PC-3 (cell line): Measurements from ENCODE around the gene RSU1. TPM values are rescaled to one million over a fixed set of nuclear protein-coding genes. Genes with fewer than 3 reads are reported as not detected.

Source experiments
- ATAC-seq: fragments of 200-7000 bp; cut with Tn5 transposase; 2 replicates; pipeline ENCODE4 v1.9.1; 2020; ENCODE audit warnings: mild to moderate bottlenecking, moderate library complexity
- BruUV-seq: library from RNA; stranded (reverse); fragments of 400-500 nt; replicated peaks from 2 replicates; lab custom pipeline; 2021; lab: Mats Ljungman, UMichigan
- CTCF ChIA-PET: fragments of 300-600 bp; sonication (Branson Sonifier 250); formaldehyde crosslinking; loops from one replicate; lab custom pipeline; 2022; ENCODE audit warnings: antibody characterized with exemption; lab: Charles Lee
- POLR2A ChIA-PET: fragments of 300-600 bp; sonication (Branson Sonifier 250); formaldehyde crosslinking; loops from one replicate; lab custom pipeline; 2022; ENCODE audit warnings: antibody characterized with exemption; ENCODE audit not compliant: unreplicated experiment; lab: Charles Lee
- DNase-seq: peaks from one replicate; pipeline ENCODE4 v3.0.0-alpha.2; 2015
- H2AFZ ChIP-seq: fragments of 300-600 bp; sonication (generic); 2 replicates; pipeline ENCODE4 v1.6.0; 2016; ENCODE audit warnings: antibody characterized with exemption, low read length
- H3F3A ChIP-seq: fragments of 300-600 bp; sonication (generic); one replicate; pipeline ENCODE4 v1.6.0; 2017; ENCODE audit warnings: antibody characterized with exemption, low read length, control low read depth, mild to moderate bottlenecking; ENCODE audit not compliant: unreplicated experiment
- H3K27ac ChIP-seq: fragments of 300-600 bp; sonication (generic); 2 replicates; pipeline ENCODE4 v1.5.1; 2016; ENCODE audit warnings: mild to moderate bottlenecking, low read length
- H3K27me3 ChIP-seq: fragments of 300-600 bp; sonication (generic); 2 replicates; pipeline ENCODE4 v1.6.1; 2016; ENCODE audit warnings: low read length, mixed read lengths
- H3K36me3 ChIP-seq: fragments of 300-600 bp; sonication (generic); 2 replicates; pipeline ENCODE4 v1.6.1; 2016; ENCODE audit warnings: low read depth, mixed run types, low read length, mixed read lengths
- H3K4me1 ChIP-seq: fragments of 300-600 bp; sonication (generic); 2 replicates; pipeline ENCODE4 v1.5.1; 2016; ENCODE audit warnings: low read length; ENCODE audit not compliant: insufficient read depth
- H3K4me2 ChIP-seq: fragments of 300-600 bp; sonication (generic); 2 replicates; pipeline ENCODE4 v1.6.0; 2016; ENCODE audit warnings: low read length
- H3K4me3 ChIP-seq: fragments of 300-600 bp; sonication (generic); 2 replicates; pipeline ENCODE4 v1.5.1; 2016; ENCODE audit warnings: mild to moderate bottlenecking, low read length, mixed read lengths
- H3K79me2 ChIP-seq: fragments of 300-600 bp; sonication (generic); 2 replicates; pipeline ENCODE4 v1.6.1; 2017; ENCODE audit warnings: low read length, mixed read lengths
- H3K9ac ChIP-seq: fragments of 300-600 bp; sonication (generic); 2 replicates; pipeline ENCODE4 v1.6.0; 2016; ENCODE audit warnings: mild to moderate bottlenecking, low read length
- H3K9me2 ChIP-seq: fragments of 300-600 bp; sonication (generic); replicated peaks from 2 replicates; pipeline ENCODE4 v1.6.1; 2016; ENCODE audit warnings: mixed run types, low read length, mixed read lengths
- H3K9me3 ChIP-seq: fragments of 300-600 bp; sonication (generic); 2 replicates; pipeline ENCODE4 v1.6.1; 2016; ENCODE audit warnings: low read length, mixed read lengths
- H4K20me1 ChIP-seq: fragments of 300-600 bp; sonication (generic); 2 replicates; pipeline ENCODE4 v1.6.1; 2016; ENCODE audit warnings: low read length, mixed read lengths
- CTCF ChIP-seq: fragments of 300-600 bp; sonication (generic); conservative IDR thresholded peaks from 2 replicates; pipeline ENCODE4 v1.5.1; 2017; ENCODE audit warnings: antibody characterized with exemption, low read depth, mild to moderate bottlenecking, low read length
- EZH2 ChIP-seq: fragments of 300-600 bp; sonication (generic); IDR thresholded peaks from one replicate; pipeline ENCODE4 v1.6.1; 2017; ENCODE audit warnings: antibody characterized with exemption, mild to moderate bottlenecking, low read length; ENCODE audit not compliant: unreplicated experiment
- EZH2phosphoT487 ChIP-seq: fragments of 300-600 bp; sonication (generic); IDR thresholded peaks from 2 replicates; pipeline ENCODE4 v1.6.1; 2018; ENCODE audit warnings: mild to moderate bottlenecking, antibody characterized with exemption, low read length, borderline replicate concordance
- intact Hi-C: fragments of 100-400 bp; cut with micrococcal nuclease; formaldehyde crosslinking; loops from 2 replicates; pipeline ENCODE4 v1.9.0; 2023
- total RNA-seq: library from RNA; depleted of rRNA; stranded (reverse); fragments of >200 nt; gene quantifications from 2 replicates; pipeline ENCODE4 v1.2.3, GENCODE V29; 2014

RSU1 gene
- total RNA-seq, 1 experiment from 2014 or later: 21.2 TPM

GRCh38 chr10:16773334-16773733, 43.9 kb downstream of the RSU1 start:
- Histone ChIP-seq H2AFZ (no peak overlapping the region), H3K27me3 (no peaks in the 10 kb centered on the region), H3K4me2 (no peak overlapping the region), H3K79me2 (no peaks in the 10 kb centered on the region), H3K4me3 (no peak overlapping the region), H3K4me1 (no peaks in the 10 kb centered on the region), H3K27ac (no peak overlapping the region), H3K9me2 (no peaks in the 10 kb centered on the region), H3K36me3 (no peaks in the 10 kb centered on the region; the same call in 1 of the 2 replicates), H3K9ac (no peak overlapping the region), H3K9me3 (no peaks in the 10 kb centered on the region), H3F3A (no peaks in the 10 kb centered on the region), H4K20me1 (no peaks in the 10 kb centered on the region)
- intact Hi-C loops: no loop called here
- TF ChIP-seq CTCF (no peak), EZH2phosphoT487 (no peak), EZH2 (no peak)
- ChIA-PET CTCF (no interaction called here), POLR2A (no interaction called here)
- BruUV-seq: no TSS peak
- ATAC-seq (no peak), DNase-seq (no peak)

GRCh38 chr10:16770670-16771069, 46.6 kb downstream of the RSU1 start:
- Histone ChIP-seq H3K9ac (no peak overlapping the region), H3K4me1 (no peaks in the 10 kb centered on the region), H4K20me1 (no peaks in the 10 kb centered on the region), H3F3A (no peaks in the 10 kb centered on the region), H2AFZ (no peak overlapping the region), H3K27ac (no peak overlapping the region), H3K4me3 (no peak overlapping the region), H3K4me2 (no peak overlapping the region), H3K79me2 (no peaks in the 10 kb centered on the region), H3K36me3 (no peaks in the 10 kb centered on the region), H3K9me3 (no peaks in the 10 kb centered on the region), H3K27me3 (no peaks in the 10 kb centered on the region), H3K9me2 (no peaks in the 10 kb centered on the region)
- no peak for TF ChIP-seq EZH2
- TF ChIP-seq EZH2phosphoT487: no peak
- TF ChIP-seq CTCF: no peak
- no TSS peak for BruUV-seq
- ATAC-seq (no peak), DNase-seq (no peak)
- POLR2A ChIA-PET: no interaction called here
- intact Hi-C loops: no loop called here
- CTCF ChIA-PET: no interaction called here

- POLR2A ChIA-PET: no interaction called here
- TF ChIP-seq EZH2phosphoT487 (no peak), CTCF (no peak), EZH2 (no peak)
- Histone ChIP-seq H3K4me3 (no peak overlapping the region), H2AFZ (no peak overlapping the region), H3K36me3 (no peaks in the 10 kb centered on the region), H3F3A (no peaks in the 10 kb centered on the region), H3K27ac (no peak overlapping the region), H4K20me1 (no peaks in the 10 kb centered on the region), H3K9me3 (no peaks in the 10 kb centered on the region), H3K4me1 (no peaks in the 10 kb centered on the region), H3K9me2 (no peaks in the 10 kb centered on the region), H3K9ac (no peak overlapping the region), H3K4me2 (no peak overlapping the region), H3K79me2 (no peaks in the 10 kb centered on the region), H3K27me3 (no peaks in the 10 kb centered on the region)
- no TSS peak for BruUV-seq
- ATAC-seq (no peak), DNase-seq (no peak)
- intact Hi-C loops: no loop called here
- CTCF ChIA-PET: no interaction called here
Observed at GRCh38 chr10:16770141-16770540, 47.1 kb downstream of the RSU1 start.
